ENCODE measurements around the gene STX16. TPM values are rescaled to one million over a fixed set of nuclear protein-coding genes. Genes with fewer than 3 reads are reported as not detected.

Gene STX16
- total RNA-seq, 1 donor from 2014 or later: 78.8 TPM

- TF ChIP-seq, protein P1, sequence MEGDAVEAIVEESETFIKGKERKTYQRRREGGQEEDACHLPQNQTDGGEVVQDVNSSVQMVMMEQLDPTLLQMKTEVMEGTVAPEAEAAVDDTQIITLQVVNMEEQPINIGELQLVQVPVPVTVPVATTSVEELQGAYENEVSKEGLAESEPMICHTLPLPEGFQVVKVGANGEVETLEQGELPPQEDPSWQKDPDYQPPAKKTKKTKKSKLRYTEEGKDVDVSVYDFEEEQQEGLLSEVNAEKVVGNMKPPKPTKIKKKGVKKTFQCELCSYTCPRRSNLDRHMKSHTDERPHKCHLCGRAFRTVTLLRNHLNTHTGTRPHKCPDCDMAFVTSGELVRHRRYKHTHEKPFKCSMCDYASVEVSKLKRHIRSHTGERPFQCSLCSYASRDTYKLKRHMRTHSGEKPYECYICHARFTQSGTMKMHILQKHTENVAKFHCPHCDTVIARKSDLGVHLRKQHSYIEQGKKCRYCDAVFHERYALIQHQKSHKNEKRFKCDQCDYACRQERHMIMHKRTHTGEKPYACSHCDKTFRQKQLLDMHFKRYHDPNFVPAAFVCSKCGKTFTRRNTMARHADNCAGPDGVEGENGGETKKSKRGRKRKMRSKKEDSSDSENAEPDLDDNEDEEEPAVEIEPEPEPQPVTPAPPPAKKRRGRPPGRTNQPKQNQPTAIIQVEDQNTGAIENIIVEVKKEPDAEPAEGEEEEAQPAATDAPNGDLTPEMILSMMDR (IDR thresholded peaks at IDR 0.05; ENCODE audit: unreplicated experiment): no peak
- Mint-ChIP-seq H3K4me1 (ENCODE audit: low read depth) (no peaks in the 10 kb centered on the region), H3K9me3 (ENCODE audit: low read depth) (no peaks in the 10 kb centered on the region), H3K27ac (no peak overlapping the region), H3K36me3 (ENCODE audit: insufficient read depth) (no peaks in the 10 kb centered on the region), H3K4me3 (ENCODE audit: low read depth) (no peak overlapping the region), H3K27me3 (peaks cover 13% of the 10 kb centered on the region)
- DNase-seq (ENCODE audit: low spot score, unreplicated experiment): no peak
Observed at GRCh38 chr20:58629215-58629580, 21.9 kb upstream of the STX16 start.

DNA sequence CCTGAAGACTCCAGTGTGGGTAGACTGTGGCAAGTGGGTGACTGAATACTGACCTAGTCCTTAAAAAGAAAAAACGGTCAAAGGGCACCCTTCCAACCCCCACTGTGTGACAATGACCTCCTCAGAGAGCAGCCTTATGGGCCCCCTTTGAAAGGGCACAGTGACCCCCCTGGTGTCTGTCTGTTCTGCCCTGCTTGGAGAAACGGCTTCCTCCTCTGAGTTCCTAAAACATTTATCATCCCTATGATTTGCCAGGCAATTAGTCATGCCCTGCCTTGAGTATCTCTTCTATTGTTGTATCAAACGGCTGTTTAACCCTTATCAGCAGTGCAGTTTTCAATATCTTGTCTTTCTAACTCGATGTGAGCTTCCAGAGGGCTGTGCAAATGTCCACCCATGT lies 21.0 kb upstream of the STX16 start:
- H3K27me3 Mint-ChIP-seq: peaks cover 7% of the 10 kb centered on the region
- no peak overlapping the region for H3K4me3 Mint-ChIP-seq (ENCODE audit: low read depth)
- no peak overlapping the region for H3K27ac Mint-ChIP-seq
- TF ChIP-seq, protein P1 (IDR thresholded peaks at IDR 0.05; ENCODE audit: unreplicated experiment): no peak
- H3K9me3 Mint-ChIP-seq (ENCODE audit: low read depth): no peaks in the 10 kb centered on the region
- no peaks in the 10 kb centered on the region for H3K36me3 Mint-ChIP-seq (ENCODE audit: insufficient read depth)
- DNase-seq (ENCODE audit: low spot score, unreplicated experiment): no peak
- H3K4me1 Mint-ChIP-seq (ENCODE audit: low read depth): no peaks in the 10 kb centered on the region

DNA sequence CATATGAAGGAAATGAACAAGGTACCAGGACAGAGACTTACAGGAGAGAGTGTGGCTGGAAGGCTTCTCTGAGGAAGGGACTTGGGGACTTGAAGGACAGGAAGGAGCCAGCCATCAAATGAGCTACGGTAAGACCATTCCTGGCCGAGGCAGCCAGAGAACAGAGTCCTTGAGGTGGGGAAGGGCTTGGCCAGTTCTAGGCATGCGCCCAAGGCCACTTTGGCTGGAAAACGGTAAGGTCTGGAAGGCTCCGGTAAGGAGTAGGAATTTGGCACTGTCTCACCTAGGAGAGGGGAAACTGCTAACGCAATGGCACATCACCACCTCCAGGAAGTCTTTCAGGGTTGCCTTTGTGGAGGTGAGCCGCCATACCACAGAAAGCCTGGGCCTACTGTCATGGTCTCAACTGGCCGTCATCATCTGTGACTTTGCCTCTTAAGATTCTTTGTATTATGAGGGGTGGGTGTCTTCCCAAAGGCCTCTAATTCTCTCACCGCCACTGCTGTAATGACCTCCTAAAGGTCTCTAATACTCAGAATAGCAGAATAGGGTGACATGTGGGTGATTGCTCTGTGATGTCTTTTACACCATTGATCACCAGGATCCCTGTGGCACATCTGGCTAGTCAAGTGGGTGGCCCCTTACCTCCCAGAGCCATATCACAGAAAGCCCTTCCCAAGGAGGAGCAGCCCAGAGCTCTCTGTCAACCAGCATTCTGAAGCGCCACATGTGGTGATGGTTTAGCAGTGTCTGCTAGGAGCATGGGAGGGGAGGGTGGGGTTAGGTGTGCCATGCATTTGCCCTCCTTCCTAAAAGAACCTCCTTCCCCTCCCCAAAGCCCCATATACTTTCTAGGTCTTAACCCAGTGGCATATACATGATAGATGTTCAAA lies 17.7 kb upstream of the STX16 start:
- no peak overlapping the region for H3K4me3 Mint-ChIP-seq (ENCODE audit: low read depth)
- TF ChIP-seq, protein P1 (IDR thresholded peaks at IDR 0.05; ENCODE audit: unreplicated experiment): no peak

DNA sequence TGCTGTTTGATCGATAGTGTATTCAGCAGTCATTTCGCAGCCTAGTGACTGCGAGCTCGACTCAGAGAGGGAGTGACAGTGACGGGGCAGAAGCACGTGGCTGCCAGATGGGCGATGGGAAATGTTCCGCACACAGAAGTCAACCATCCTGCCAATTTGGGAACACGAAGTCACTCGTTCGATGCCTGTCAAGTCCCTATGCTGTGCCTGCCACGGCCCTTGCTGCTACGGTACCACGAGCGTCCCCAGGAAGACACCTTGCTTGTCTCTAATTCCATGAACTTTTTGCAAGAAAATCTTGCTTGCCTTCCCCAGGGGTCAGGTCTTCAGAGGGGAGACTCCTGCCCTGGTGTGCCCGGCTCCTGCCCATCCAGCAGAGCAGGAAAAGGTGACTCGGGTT lies 17.0 kb upstream of the STX16 start:
- H3K27ac Mint-ChIP-seq: no peak overlapping the region
- H3K9me3 Mint-ChIP-seq (ENCODE audit: low read depth): no peaks in the 10 kb centered on the region
- no peak overlapping the region for H3K4me3 Mint-ChIP-seq (ENCODE audit: low read depth)
- H3K4me1 Mint-ChIP-seq (ENCODE audit: low read depth): no peaks in the 10 kb centered on the region
- TF ChIP-seq, protein P1 (IDR thresholded peaks at IDR 0.05; ENCODE audit: unreplicated experiment): no peak
- peaks cover 20% of the 10 kb centered on the region for H3K27me3 Mint-ChIP-seq
- no peaks in the 10 kb centered on the region for H3K36me3 Mint-ChIP-seq (ENCODE audit: insufficient read depth)
- no peak for DNase-seq (ENCODE audit: low spot score, unreplicated experiment)

More for the DNA sequence above, 17.7 kb upstream of the STX16 start:
- no peak for DNase-seq (ENCODE audit: low spot score, unreplicated experiment)
- no peak overlapping the region for H3K27ac Mint-ChIP-seq
- no peaks in the 10 kb centered on the region for H3K36me3 Mint-ChIP-seq (ENCODE audit: insufficient read depth)
- no peaks in the 10 kb centered on the region for H3K9me3 Mint-ChIP-seq (ENCODE audit: low read depth)
- H3K27me3 Mint-ChIP-seq: peaks cover 20% of the 10 kb centered on the region
- no peaks in the 10 kb centered on the region for H3K4me1 Mint-ChIP-seq (ENCODE audit: low read depth)

DNA sequence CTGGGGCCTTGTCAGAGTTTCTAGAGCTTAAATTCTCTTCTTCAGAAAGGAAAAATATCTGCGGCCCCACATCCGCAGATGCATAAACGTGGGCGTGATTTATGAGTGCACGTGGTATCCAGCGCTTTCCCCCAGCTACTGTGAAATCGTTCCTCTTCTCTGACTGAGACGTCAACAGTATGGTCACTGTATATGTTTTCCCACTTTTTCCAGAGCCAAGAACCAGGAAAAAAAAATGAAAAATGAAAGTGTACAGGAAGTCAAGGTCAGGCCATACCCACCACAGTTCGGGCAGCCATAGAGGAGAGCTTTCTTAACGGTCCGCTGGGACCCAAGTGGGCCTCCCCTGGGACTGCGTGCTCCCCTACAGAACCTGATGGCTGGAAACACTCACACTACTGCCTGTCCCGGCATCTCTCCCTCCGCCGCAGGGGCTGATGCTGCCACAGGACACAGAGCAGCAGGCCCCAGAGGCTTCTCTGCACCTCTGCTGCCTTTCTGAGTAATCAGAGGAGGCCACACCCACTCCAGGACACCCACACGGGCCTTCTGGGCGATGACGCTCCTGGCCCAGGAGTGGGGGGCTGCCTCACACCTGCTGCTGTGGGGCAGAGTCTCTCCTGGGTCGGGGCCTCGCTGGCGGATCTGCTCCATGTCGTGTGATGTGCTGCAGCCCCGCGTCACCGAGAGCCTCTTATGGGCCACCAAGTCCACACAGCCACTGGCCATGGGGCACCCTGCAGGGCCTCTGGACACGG lies 16.4 kb upstream of the STX16 start:
- Mint-ChIP-seq H3K36me3 (ENCODE audit: insufficient read depth) (no peaks in the 10 kb centered on the region), H3K9me3 (ENCODE audit: low read depth) (no peaks in the 10 kb centered on the region), H3K4me1 (ENCODE audit: low read depth) (no peaks in the 10 kb centered on the region), H3K4me3 (ENCODE audit: low read depth) (no peak overlapping the region), H3K27ac (no peak overlapping the region), H3K27me3 (peaks cover 24% of the 10 kb centered on the region)
- DNase-seq (ENCODE audit: low spot score, unreplicated experiment): no peak
- TF ChIP-seq, protein P1 (IDR thresholded peaks at IDR 0.05; ENCODE audit: unreplicated experiment): no peak
